Measurements from ENCODE around the gene CCDC57.

GRCh38 chr17:82193520-82194220, 19.0 kb downstream of the CCDC57 start:
- TF ChIP-seq CTCF (IDR thresholded peaks at IDR 0.05; ENCODE audit: borderline replicate concordance, extremely low read depth, low read length, poor library complexity, severe bottlenecking) (no peak), EZH2 (IDR thresholded peaks at IDR 0.05; ENCODE audit: borderline replicate concordance, low read depth, low read length, severe bottlenecking) (no peak)
